SHP77 treated with DMSO at 0.1 percent for 48 hours (cell line): ENCODE measurements around the gene RAB22A.
"Not testable (repeated sequence)": the region's sequence is repeated elsewhere in the genome, so short reads cannot be mapped to it uniquely, and the experiment has no call there.

Experiments
- DNase-seq: peaks from one replicate; lab custom pipeline; 2025; lab: John Stamatoyannopoulos, UW

RAB22A gene

DNA sequence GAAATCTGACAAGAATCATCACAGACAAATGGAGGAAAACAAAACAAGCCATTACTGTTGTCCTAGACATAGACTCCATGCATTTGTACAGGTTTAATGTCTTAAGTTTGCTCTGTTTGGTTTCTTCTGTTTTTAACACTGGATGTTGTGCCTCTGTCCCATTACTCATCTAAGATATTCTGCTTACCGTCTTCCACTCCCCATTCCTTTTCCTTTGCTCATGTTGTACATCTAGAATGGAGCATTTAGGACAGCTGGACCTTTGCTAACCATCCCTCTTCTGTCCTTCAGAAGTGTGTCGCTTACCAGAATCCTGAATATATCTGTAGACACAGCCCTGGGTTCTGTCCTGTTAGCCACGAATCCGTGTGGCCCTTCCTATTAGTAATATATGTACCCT lies 35.2 kb downstream of the RAB22A start:
- DNase-seq = no peak

- DNase-seq = no peak
These were observed 40.1 kb downstream of the RAB22A start for GRCh38 chr20:58349570-58349969.

GRCh38 chr20:58352468-58352867 lies 43.0 kb downstream of the RAB22A start:
- no peak for DNase-seq

DNA sequence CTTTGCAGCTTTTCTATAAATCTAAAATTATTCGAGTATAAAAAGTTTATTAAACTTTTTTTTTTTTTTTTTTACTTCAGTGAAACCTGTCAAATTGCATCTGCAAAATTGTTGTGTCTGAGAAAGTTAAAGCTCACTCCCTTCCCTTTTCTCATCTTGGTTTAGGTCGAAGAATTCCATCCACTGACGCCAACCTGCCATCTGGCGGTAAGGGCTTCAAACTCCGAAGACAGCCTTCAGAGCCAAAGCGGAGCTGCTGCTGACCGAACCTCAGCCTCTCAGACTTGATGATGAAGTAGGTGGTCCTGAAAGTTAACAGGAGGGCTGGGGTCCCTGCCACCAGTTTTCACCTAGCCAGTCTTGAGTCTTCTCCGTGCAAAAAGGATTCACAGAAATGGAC lies 49.9 kb downstream of the RAB22A start:
- DNase-seq = no peak

GRCh38 chr20:58360936-58361335 lies 51.4 kb downstream of the RAB22A start:
- DNase-seq = no peak

DNA sequence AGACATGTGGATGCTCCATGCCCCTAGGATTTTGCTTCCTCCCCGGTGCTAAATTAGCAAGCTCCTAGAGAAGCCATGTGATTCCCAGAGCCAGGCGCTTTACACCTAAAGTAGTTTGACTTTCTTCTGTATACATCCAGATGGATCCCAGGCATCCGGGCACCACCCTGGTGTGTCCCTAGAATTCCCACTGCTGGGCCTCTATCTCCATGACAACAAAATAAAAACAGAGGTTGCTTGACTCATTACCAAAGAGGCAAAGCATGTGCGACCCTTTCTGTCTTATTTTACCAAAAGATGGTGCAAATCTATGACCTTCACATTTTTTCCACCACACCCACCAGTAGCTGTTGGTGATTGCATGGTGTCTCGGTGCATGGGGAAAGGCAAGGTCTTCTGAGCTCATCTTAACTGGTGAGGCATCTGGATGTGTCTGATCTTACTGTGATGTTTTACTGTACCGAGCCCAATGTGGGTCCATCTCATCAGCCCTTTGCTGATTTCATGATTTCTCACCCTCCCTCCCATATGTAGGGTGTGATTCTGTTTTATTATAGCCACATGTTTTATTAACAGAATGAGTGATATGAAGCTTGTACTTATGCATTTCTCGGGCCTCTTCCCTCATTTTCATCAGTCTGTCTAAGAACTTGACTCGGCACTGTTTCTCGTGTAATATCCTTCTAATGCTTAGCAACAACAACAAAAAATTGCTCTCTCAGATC lies 52.1 kb downstream of the RAB22A start:
- DNase-seq = no peak

- DNase-seq = no peak
These were observed 52.6 kb downstream of the RAB22A start for GRCh38 chr20:58362206-58362516.

DNA sequence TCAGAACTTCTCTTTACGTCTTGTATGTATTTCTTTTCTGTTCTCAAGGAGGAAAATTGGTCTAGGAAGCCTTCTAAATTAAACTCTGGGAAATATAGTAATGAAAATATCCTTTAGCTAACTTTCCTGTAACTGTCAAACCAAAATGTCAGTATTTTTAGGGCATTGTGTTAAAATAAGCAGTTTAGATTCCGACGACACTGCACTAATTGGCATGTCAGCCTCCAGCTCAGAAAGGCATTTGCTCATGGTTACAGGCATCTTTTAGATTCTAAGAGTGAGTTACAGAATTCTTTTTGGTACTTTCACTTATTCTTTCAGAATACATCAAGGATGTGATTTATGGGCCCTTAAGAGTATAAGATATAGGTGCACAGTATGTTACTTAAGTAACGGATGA lies 53.5 kb downstream of the RAB22A start:
- no peak for DNase-seq

DNA sequence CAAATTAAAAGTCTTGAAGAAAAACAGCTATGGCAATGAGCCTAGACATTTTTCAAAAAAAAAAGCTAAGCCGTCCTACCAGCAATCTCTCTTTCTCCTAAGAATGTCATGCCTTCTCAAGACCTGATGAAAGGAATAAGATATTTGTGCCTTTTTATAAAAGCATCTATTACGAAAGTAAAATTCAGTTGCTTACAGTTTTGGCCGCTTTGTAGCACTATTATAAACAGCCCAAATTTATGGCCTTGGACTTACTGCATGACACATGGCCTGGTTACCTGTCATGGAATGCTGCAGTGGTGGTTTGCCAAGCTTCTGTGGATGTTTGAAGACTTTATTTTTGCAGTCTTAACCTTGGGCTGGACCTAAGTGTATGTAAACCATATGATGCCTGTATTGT lies 57.4 kb downstream of the RAB22A start:
- DNase-seq = no peak

DNA sequence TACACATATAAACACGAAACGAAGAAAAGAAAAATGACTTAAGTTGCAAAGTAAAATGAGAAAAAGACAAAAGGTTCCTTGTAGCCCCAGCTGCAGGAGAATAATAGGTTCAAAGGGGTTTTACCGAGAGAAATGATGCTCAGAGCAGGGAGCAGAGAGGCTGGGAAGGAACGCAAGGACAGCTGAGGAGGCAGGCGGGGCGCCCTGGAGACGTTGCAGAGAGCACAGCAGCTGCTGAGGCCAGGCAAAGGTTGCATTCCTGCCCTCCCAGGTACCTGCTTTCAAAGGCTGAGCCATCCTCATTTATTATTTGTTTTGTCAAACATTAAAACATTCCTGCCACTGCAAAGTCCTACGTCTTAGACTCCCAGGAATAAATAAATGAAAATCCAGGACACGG lies 63.3 kb downstream of the RAB22A start:
- DNase-seq = no peak

GRCh38 chr20:58373296-58373695 lies 63.8 kb downstream of the RAB22A start:
- DNase-seq = not testable (repeated sequence)

DNA sequence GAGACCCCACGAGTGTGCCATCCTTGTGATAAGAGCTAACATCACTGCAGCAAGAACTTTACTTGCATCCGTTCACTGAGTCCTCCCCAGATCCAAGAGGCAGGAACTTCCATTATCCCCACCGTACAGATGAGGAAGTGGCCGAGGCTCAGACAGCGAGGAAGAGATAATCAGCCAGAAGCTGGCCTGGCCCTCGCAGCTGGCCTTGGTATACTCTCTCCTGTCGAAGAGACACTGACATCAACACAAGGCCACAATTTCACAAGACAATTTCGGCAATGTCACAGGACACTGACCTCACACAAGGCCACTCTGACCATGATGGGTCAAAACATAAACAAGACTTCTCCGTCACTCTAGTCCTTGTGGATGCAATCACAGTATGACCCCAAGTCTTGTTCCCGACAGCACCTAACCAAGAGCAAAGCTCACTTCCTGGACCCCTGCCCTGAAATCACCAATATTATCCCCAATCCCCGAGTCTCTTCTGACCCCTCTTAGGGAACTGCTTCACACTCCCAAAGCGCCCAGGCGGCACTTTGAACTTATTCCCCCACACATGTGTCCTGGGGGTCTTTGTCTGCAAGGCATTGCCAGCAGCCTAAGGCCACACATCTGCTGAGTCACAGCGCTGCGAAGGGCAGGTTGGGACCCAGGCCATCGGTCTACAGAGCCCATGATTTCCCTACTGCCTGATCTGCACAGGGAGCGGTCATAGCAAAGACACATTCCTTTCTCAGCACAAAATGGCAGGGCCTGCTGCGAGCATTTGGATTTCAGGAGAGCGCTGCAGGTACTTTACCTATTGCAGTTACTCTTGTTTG lies 64.7 kb downstream of the RAB22A start:
- DNase-seq = no peak

DNA sequence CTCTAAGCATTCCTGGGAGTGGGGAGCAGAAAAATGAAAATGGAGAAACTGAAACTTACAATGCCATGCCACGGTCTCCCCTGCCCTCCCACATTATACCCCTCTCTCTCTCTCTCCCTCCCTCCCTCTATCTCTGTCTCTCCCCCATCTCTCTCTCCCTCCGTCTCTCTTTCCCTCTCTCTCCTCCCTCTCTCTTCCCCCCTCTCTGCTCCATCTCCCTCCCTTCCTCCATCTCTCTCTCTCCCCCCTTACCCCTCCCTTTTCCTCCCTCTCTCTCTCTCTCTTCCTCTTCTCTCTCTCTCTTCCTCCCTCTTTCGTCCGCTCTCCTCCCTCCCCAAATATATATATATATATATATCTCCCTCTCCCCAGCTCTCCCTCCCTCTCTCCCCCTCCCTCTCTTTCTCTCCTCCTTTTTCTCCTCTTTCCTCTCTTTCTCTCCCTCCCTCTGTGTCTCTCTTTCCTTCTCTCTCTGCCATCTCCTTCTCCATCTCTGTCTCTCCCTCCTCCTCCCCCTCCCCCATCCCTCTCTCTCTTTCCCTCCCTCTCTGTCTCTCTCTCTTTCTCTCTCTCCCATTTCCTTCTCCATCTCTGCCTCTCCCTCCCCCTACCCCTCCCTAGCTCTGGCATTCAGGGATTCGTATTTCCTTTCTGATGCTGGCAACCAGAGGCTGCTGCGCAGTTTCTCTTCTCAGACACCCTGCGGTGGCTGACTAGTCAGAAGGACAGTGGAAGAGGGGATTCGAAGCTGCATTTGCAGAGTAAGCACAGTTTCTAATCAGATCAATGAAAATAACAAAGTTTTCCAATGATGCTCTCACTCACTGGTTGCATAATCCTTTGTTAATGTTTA lies 65.6 kb downstream of the RAB22A start:
- DNase-seq = peak; percentile 29

DNA sequence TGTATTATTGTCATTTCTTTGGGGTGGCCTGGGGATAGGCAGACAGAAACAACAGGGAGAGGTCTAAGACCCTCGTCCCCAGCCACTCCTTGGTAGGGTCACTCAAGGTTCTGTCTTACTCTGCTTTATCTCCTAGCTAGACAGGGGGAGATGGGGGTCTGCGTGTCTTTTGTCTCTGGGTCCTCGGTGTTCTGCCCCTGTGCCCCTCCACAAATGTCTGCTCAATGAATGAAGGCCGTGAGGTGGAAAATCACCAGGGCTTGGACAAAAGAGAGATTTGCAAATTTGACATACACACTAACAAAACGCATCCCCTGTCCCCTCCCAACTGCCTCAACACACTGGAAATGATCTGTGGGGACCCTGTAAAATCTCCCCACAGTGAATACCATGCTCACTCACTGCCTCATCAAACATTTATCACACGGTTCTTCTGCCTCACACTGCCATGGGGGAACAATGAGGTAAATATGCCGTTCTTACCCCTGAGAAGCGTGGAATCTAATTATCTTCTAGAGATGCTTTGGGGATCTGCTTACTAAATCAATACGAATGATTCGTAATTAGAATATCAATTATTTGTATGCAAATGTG lies 66.3 kb downstream of the RAB22A start:
- no peak for DNase-seq

GRCh38 chr20:58377017-58377416 lies 67.5 kb downstream of the RAB22A start:
- no peak for DNase-seq

DNA sequence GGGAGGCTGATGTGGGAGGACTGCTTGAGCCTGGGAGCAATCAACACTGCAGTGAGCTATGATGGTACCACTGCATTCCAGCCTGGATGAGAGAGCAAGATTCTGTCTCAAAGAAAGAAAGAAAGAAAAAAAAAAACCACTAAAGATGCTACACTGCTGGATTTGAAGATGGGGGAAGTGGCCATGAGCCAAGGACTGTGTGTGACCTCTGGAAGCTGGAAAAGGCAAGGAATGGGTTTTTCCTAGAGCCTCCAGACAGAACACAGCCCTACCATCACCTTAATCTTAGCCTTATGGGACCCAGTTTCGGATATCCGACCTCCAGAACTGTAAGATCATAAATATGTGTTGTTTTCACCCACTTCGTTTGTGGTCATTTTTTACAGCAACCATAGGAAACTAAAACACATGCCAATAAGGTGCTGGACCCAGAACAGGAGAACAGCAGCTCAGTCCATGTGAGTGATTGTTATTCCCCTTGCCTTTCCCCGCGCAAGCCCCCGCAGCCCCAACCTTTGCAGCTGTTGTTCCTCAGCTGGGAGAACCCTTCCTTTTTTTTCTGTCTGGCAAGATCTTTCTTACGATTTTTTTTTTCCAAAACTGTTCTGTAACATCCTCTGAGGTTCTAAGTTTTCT lies 68.4 kb downstream of the RAB22A start:
- DNase-seq = no peak

DNA sequence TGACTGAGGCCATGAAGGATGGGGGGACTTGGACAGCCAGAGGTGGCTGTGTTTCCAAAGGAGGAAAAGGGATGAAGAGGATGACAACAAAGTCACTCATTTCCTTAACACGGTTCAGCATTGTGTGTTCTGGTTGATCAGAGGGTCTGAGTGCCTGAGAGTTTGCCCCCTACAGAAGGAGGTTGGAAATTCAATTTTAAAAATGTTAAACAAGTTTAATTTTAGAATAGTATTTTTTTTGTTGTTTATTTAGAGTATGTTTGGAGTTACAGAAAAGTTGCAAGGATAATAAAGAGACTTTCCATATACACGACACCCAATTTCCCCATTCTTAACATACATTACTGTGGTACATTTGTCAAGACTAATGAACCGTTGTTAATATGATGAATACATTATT lies 69.2 kb downstream of the RAB22A start:
- DNase-seq = no peak

DNA sequence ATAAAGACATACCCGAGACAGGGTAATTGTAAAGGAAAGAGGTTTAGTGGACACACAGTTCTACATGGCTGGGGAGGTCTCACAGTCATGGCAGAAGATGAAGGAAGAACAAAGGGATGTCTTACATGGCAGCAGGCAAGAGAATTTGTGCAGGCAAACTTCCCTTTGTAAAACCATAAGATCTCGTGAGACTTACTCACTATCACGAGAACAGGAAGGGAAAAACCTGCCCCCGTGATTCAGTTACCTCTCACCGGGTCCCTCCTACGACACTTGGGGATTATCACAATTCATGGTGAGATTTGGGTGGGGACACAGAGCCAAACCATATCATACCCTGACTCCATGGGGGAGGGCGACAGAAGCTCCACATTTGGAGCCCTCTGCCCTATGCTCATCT lies 72.1 kb downstream of the RAB22A start:
- no peak for DNase-seq

- no peak for DNase-seq
These were observed 72.6 kb downstream of the RAB22A start for GRCh38 chr20:58382096-58382495.

DNA sequence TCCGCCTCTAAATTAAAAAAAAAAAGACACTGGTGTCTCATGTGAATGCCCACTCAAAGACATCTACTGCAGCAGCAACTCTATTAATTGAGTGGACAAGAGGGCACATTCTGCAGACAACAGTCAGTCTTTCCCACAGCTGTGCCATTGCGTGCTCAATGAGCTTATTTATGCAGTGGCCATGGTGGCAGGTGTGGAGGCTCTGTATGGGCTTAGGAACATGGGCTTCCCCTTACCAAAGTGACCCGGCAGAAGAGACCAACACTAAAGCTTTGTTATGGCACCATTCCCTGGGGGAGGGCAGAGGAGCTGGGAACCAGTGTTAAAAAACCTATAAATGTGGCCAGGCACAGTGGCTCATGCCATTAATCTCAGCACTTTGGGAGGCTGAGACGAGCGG lies 75.3 kb downstream of the RAB22A start:
- no peak for DNase-seq

- no peak for DNase-seq
These were observed 78.6 kb downstream of the RAB22A start for GRCh38 chr20:58388028-58388601.
